Esophagus squamous epithelium (tissue), 5 donors: ENCODE results near the gene LCE1F. TPM values are rescaled to one million over a fixed set of nuclear protein-coding genes. Genes with fewer than 3 reads are reported as not detected.

Experiments used
- DNase-seq: peaks from one replicate; lab custom pipeline; 2025; lab: John Stamatoyannopoulos, UW
- H3K27ac ChIP-seq, 4 donors: fragments of 200-600 bp; sonication (generic); one replicate each; pipeline ENCODE4 v1.5.1; 2016 to 2019; ENCODE audit warnings: mild to moderate bottlenecking in 1 of 4
- H3K27me3 ChIP-seq, 4 donors: fragments of 200-600 bp; sonication (generic); 1 replicate in 3 of 4; 2 replicates in 1 of 4; pipeline versions ENCODE4 v1.5.1 to v1.6.0; 2017 to 2021; ENCODE audit warnings: antibody characterized with exemption in 1 of 4
- H3K36me3 ChIP-seq, 3 donors: fragments of 200-600 bp; sonication (generic); one replicate each; pipeline ENCODE4 v1.5.1; 2016 to 2019
- H3K4me1 ChIP-seq, 3 donors: fragments of 200-600 bp; sonication (generic); one replicate each; pipeline ENCODE4 v1.5.1; 2017 to 2019
- H3K4me3 ChIP-seq, 4 donors: fragments of 200-600 bp; sonication (generic); 1 replicate in 3 of 4; 2 replicates in 1 of 4; pipeline ENCODE4 v1.5.1; 2016 to 2019; ENCODE audit warnings: mild to moderate bottlenecking in 2 of 4, moderate library complexity in 1 of 4
- H3K9me3 ChIP-seq, 3 donors: fragments of 200-600 bp; sonication (generic); one replicate each; pipeline ENCODE4 v1.5.1; 2016 to 2019
- CTCF ChIP-seq, 6 experiments: fragments of 450-650 bp in 4 of 6; fragments of 200-600 bp in 2 of 6; sonication (generic) in 2 of 6; IDR thresholded peaks; one replicate each; pipeline ENCODE4 v1.5.1; 2016 to 2019; ENCODE audit warnings: antibody characterized with exemption in 6 of 6, mild to moderate bottlenecking in 4 of 6, moderate library complexity in 4 of 6
- POLR2A ChIP-seq, 4 donors: fragments of 450-650 bp; IDR thresholded peaks; one replicate each; pipeline ENCODE4 v1.6.1; 2017; ENCODE audit warnings: antibody characterized with exemption in 4 of 4, mild to moderate bottlenecking in 4 of 4, moderate library complexity in 3 of 4
- WGBS, 2 donors: methylation state at CpG; one replicate each; pipeline ENCODE4 v1.1.5; 2018; 5-methylcytosine and 5-hydroxymethylcytosine counted together
- intact Hi-C: fragments of 100-400 bp; cut with DNase I; formaldehyde crosslinking; loops from one replicate; pipeline ENCODE4 v1.15.0; 2022
- total RNA-seq, 4 donors: library from RNA; depleted of rRNA; stranded (reverse); fragments of >200 nt; gene quantifications; one replicate each; pipeline ENCODE4 v1.1.0, GENCODE V29; 2016
- donor health status: DM: yes; HTN: yes; CAD: no.

LCE1F gene
- total RNA-seq, 4 donors from 2014 or later: not detected

- Histone ChIP-seq H3K36me3 (no peaks in the 10 kb centered on the region), H3K4me3 (no peak overlapping the region), H3K4me1 (peaks cover 0 to 7% (median 0%) of the 10 kb centered on the region in 3 donors), H3K27me3 (peaks cover 0 to 18% (median 0%) of the 10 kb centered on the region in 4 donors), H3K27ac (no peak overlapping the region), H3K9me3 (no peaks in the 10 kb centered on the region)
- 15 to 17% methylated on average over 1 of the region's 1 CpG for WGBS, 2 donors
- TF ChIP-seq CTCF (IDR thresholded peaks at IDR 0.05): no peak
- TF ChIP-seq POLR2A (IDR thresholded peaks at IDR 0.05): no peak
- intact Hi-C loops: no loop called here
- DNase-seq: no peak
Observed at GRCh38 chr1:152747831-152748230, 27.1 kb upstream of the LCE1F start.

GRCh38 chr1:152752225-152752624 is 22.7 kb upstream of the LCE1F start:
- no peaks in the 10 kb centered on the region for H3K9me3 ChIP-seq
- H3K4me3 ChIP-seq: no peak overlapping the region
- H3K27me3 ChIP-seq: peaks cover 0 to 21% (median 0%) of the 10 kb centered on the region in 4 donors
- 25 to 27% methylated on average over 1 of the region's 1 CpG for WGBS, 2 donors
- intact Hi-C loops: no loop called here
- H3K36me3 ChIP-seq: no peaks in the 10 kb centered on the region
- H3K4me1 ChIP-seq: peaks cover 0 to 8% (median 0%) of the 10 kb centered on the region in 3 donors
- no peak for DNase-seq
- TF ChIP-seq POLR2A (IDR thresholded peaks at IDR 0.05): no peak
- TF ChIP-seq CTCF (IDR thresholded peaks at IDR 0.05): no peak
- H3K27ac ChIP-seq: no peak overlapping the region

- no peak overlapping the region for H3K27ac ChIP-seq
- DNase-seq: no peak
- WGBS, 2 donors: 47 to 56% methylated on average over 1 of the region's 1 CpG
- no peaks in the 10 kb centered on the region for H3K36me3 ChIP-seq
- peaks cover 0 to 21% (median 0%) of the 10 kb centered on the region in 4 donors for H3K27me3 ChIP-seq
- TF ChIP-seq POLR2A (IDR thresholded peaks at IDR 0.05) (no peak), CTCF (IDR thresholded peaks at IDR 0.05) (no peak)
- intact Hi-C loops: no loop called here
- H3K4me3 ChIP-seq: no peak overlapping the region
- no peaks in the 10 kb centered on the region for H3K9me3 ChIP-seq
- peaks cover 0 to 19% (median 0%) of the 10 kb centered on the region in 3 donors for H3K4me1 ChIP-seq
Observed at GRCh38 chr1:152753586-152753985, 21.4 kb upstream of the LCE1F start.

GRCh38 chr1:152756872-152757271 is 18.1 kb upstream of the LCE1F start:
- Histone ChIP-seq H3K4me1 (peaks cover 0 to 44% (median 0%) of the 10 kb centered on the region in 3 donors), H3K36me3 (no peaks in the 10 kb centered on the region), H3K27ac (no peak overlapping the region), H3K27me3 (peaks cover 0 to 3% (median 0%) of the 10 kb centered on the region in 4 donors), H3K9me3 (no peaks in the 10 kb centered on the region), H3K4me3 (no peak overlapping the region)
- WGBS, 2 donors: 43 to 53% methylated on average over 2 of the region's 2 CpGs
- intact Hi-C loops: no loop called here
- TF ChIP-seq POLR2A (IDR thresholded peaks at IDR 0.05) (no peak), CTCF (IDR thresholded peaks at IDR 0.05) (no peak)
- DNase-seq: no peak

- Histone ChIP-seq H3K4me3 (peak within 1 kb of the TSS in 1 of 4 donors; percentile 2), H3K27ac (peak within 1 kb of the TSS in 2 of 4 donors; percentile 14 to 30), H3K4me1 (peaks cover 0 to 47% (median 0%) of the 10 kb centered on the region in 3 donors), H3K9me3 (no peaks in the 10 kb centered on the region), H3K27me3 (peaks cover 0 to 3% (median 0%) of the 10 kb centered on the region in 4 donors), H3K36me3 (no peaks in the 10 kb centered on the region)
- intact Hi-C loops: no loop called here
- WGBS, 2 donors: 45 to 69% methylated on average over 6 of the region's 6 CpGs
- no peak for DNase-seq
- no peak for TF ChIP-seq POLR2A (IDR thresholded peaks at IDR 0.05)
- no peak for TF ChIP-seq CTCF (IDR thresholded peaks at IDR 0.05)
Observed at GRCh38 chr1:152757747-152758146, 17.2 kb upstream of the LCE1F start, which contains the start of gene KPRP. KPRP (plus strand) TSS chr1:152758025; CDS start chr1:152759589, 1,564 bp downstream.
